HCEC 1CT (cell line): ENCODE results near the gene PLBD1.

Experiments used
- DNase-seq: peaks from one replicate; pipeline ENCODE4 v3.0.0-alpha.2; 2017

Gene PLBD1

DNA sequence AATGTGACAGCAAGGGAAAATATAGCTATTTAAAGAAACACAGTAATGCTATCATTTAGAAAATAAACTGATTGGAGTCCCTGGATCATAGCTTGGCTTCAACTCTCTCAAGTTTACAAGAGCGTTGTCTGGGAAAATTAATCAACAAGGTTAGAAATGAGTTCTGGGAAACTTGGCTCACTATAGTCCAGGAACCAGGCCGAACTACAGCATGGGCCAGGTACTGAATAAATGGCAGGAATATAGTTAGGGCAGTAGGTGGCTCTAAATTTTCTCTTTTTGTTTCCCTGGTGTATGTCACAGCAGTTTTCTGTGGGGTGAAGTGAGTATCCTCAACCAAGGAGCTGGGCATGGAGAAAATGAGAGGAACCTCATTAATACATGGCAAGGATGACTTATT is 72.4 kb downstream of the PLBD1 start:
- no peak for DNase-seq

DNA sequence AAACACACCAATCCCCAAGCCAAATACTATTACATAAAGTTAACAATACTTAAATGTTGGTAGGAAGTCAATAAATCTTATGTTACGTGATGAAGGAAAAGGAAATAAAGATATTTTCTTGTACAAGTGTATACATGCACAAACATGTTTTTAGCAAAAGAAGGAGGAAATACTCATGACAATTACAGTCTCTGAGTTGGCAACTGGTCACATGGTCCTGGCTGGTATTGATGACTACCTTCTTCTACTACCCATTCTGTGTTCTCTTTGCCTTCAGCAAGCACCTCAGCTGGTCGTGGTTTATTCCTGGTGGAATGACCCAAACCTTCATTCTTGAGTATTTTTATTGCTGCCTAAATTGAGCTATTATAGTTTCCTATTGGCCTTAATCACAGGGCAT is 84.8 kb downstream of the PLBD1 start:
- DNase-seq: no peak

DNA sequence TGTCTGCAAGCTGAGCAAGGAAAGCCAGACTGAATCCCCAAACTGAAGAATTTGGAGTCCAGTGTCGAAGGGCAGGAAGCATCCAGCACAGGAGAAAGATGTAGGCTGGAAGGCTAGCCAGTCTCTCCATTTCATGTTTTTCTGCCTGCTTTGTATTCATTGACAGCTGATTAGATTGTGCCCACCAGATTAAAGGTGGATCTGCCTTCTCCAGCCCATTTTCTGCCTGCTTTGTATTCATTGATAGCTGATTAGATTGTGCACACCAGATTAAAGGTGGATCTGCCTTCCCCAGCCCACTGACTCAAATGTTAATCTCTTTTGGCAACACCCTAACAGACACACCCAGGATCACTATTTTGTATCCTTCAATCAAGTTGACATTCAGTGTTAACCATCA is 85.3 kb downstream of the PLBD1 start:
- no peak for DNase-seq

DNA sequence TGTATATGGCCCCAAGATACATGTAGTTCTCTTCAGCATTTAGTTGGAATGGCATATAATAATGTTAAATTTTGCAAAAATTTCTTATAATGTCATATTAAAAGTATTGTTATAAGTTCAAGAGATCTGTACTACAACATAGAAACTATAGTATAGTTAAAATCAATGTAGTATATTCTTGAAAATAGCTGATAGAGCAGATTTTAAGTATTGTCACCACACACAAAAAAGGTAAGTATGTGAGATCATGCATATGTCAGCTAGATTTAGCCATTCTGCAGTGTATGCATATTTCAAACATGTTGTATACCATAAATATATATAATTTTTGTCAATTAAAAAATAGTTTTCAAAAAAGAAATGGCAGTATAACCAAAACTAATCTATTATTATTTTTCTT is 86.5 kb downstream of the PLBD1 start:
- DNase-seq: no peak

DNA sequence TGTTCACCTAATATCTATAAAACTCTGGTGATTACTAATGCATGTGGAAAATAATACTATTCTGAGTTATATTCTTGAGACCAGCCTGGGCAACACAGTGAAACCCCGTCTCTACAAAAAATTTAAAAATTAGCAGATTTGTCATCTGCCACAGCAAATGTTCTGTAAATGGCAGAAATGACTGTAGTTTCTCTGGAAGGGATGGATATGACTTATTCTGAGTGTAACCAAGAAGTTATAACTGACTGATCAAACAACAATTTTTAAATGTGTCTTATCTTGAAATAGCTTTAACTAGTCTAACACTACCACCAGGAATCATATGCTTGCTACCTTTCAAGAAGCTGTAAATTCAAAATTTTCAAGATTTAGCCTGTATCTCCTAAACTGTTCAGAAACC is 88.7 kb downstream of the PLBD1 start:
- DNase-seq: no peak

DNA sequence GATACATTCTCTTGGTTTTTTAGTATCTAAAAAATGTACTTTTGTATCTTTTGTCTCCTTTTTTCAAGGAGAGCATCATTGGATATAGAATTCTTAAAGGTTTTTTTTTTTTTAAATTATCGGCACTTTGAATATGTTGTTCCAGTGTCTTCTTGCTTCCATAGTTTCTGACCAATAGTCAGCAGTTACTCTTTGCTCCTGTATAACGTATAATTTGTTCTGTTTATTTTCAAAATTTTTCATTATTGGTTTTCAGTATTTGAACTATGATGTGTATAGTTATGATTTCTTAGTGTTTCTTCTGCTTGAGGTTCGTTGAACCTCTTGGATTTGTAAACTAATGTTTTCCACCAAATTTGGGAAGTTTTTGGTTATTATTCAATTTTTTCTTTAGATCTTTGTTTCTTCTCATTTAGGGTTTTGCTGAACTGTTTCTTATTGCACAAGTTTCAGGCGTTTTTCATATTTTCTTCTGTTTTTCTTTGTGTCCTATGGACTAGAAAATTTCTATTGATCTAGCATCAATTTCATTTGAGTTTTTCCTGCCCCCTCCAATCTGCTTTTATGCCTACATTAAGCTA is 93.9 kb downstream of the PLBD1 start:
- peak; percentile 33 for DNase-seq

DNA sequence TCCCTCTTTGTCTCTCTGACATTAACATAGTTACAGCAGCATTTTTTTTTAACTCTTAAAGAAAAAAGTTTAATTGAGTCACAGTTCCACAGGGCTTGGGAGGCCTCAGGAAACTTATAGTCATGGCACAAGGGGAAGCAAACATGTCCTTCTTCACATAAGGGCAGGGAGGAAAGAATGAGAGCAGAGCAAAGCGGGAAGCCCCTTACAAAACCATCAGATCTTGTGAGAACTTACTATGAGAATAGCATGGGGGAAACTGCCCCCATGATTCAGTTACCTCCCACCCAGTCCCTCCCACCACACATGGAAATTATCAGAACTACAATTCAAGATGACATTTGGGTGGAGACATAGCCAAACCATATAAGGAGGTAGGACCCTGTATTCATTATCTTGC is 96.2 kb downstream of the PLBD1 start:
- no peak for DNase-seq

DNA sequence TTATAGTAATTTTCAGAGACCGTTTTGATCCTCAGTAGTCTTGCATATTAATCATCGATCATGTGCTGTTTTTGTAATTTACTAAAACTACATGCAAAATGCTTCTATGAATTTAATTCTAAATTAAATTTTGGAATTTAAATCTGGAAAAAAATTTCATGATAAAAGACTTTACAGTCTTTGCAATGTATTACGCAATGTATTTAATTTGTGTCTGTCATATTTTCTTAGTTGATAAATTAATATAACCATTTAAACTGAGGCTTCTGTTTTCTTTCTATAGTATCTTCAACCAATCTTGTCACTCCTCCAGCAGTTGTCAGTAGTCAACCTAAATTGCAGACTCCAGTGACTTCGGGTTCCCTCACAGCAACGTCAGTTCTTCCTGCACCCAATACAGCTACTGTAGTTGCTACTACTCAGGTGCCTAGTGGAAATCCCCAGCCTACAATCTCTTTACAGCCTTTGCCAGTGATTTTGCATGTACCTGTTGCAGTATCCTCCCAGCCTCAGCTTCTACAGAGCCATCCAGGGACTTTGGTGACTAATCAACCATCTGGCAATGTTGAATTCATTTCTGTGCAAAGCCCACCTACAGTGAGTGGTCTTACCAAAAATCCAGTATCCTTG is 107.4 kb downstream of the PLBD1 start:
- no peak for DNase-seq

DNA sequence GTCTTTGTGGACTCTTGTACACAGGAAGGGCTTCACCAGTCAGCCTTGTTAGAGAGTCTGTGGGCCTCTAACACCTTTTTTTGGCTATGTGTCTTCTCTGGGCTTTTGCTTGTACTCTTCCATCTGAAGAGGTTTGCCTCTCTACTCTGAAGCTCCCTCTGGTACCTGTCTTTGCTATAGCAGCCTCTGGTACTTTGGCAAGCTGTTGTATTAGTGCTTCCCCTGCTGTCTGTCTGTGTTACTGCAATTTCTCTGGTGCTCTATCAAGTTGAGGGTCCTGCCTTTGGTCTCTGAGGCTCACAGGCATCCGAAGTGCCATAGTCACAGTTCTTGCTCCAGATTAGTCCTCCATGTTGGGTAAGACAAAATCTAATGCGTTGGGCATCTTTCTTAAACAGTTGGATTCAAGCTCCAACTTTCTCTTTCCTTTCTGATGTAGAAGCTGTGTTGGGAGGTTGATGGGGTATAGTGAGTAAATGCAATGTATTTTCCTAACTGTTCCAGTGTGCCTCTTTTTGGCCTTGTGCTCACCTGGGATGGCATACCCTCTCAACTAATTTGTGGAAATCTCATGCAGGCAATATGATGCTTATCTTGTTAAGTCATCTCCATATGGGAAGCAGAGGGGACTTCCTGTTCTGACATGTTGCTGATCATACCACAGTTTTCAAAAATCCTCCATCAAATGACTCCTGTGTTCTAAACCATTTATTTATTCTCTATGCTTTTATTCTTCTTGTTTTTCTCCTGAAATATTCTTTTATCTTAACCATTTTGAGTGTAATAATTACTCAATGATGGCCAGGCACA is 113.4 kb downstream of the PLBD1 start:
- peak; percentile 61 for DNase-seq
